CD8-positive, alpha-beta memory T cell (primary cell): ENCODE measurements around the gene MAPK13. TPM values are rescaled to one million over a fixed set of nuclear protein-coding genes. Genes with fewer than 3 reads are reported as not detected.

ENCODE experiments used
- CTCF ChIA-PET: fragments of 350-600 bp; sonication (Branson Sonifier 250); formaldehyde crosslinking; loops from one replicate; lab custom pipeline; 2021; ENCODE audit warnings: antibody characterized with exemption; lab: Charles Lee
- POLR2A ChIA-PET: fragments of 350-600 bp; sonication (Branson Sonifier 250); formaldehyde crosslinking; loops from one replicate; lab custom pipeline; 2021; ENCODE audit warnings: antibody characterized with exemption; lab: Charles Lee
- DNase-seq, 5 donors: peaks; one replicate each; pipeline versions ENCODE4 v3.0.0 to v3.0.0-alpha.2; 2020 to 2022; ENCODE audit warnings: mixed read lengths in 1 of 5
- H3K27ac ChIP-seq: one replicate; pipeline ENCODE4 v1.7.0; 2013; ENCODE audit warnings: low read depth, mild to moderate bottlenecking, low read length, moderate library complexity
- H3K27me3 ChIP-seq: 2 replicates; pipeline ENCODE4 v1.7.0; 2013; ENCODE audit warnings: low read length, mild to moderate bottlenecking; ENCODE audit not compliant: insufficient read depth, poor library complexity, severe bottlenecking
- H3K36me3 ChIP-seq: 2 replicates; pipeline ENCODE4 v1.7.0; 2013; ENCODE audit warnings: mild to moderate bottlenecking, low read length, moderate library complexity; ENCODE audit not compliant: insufficient read depth
- H3K4me1 ChIP-seq: 2 replicates; pipeline ENCODE4 v1.7.0; 2013; ENCODE audit warnings: mild to moderate bottlenecking, low read length, moderate library complexity; ENCODE audit not compliant: insufficient read depth
- H3K4me3 ChIP-seq: 2 replicates; pipeline ENCODE4 v1.7.0; 2013; ENCODE audit warnings: mild to moderate bottlenecking, low read length
- H3K9me3 ChIP-seq: 2 replicates; pipeline ENCODE4 v1.7.0; 2013; ENCODE audit warnings: mild to moderate bottlenecking, low read length
- H3K27ac Mint-ChIP-seq, 8 donors: one replicate each; pipeline ENCODE4 v1.8.0; 2020 to 2021; ENCODE audit warnings: mixed read lengths in 8 of 8, mild to moderate bottlenecking in 6 of 8, inconsistent platforms in 3 of 8, moderate library complexity in 3 of 8
- H3K27me3 Mint-ChIP-seq, 2 donors: one replicate each; pipeline ENCODE4 v1.8.0; 2020 to 2021; ENCODE audit warnings: mixed read lengths in 2 of 2, mild to moderate bottlenecking in 1 of 2, moderate library complexity in 1 of 2
- H3K36me3 Mint-ChIP-seq, 3 donors: one replicate each; pipeline ENCODE4 v1.8.0; 2020 to 2021; ENCODE audit warnings: mixed read lengths in 3 of 3, inconsistent platforms in 1 of 3, mild to moderate bottlenecking in 1 of 3
- H3K4me1 Mint-ChIP-seq, 3 donors: one replicate each; pipeline ENCODE4 v1.8.0; 2020 to 2021; ENCODE audit warnings: mixed read lengths in 3 of 3, inconsistent platforms in 1 of 3, mild to moderate bottlenecking in 1 of 3
- H3K4me3 Mint-ChIP-seq, 7 donors: one replicate each; pipeline ENCODE4 v1.8.0; 2020 to 2021; ENCODE audit warnings: mixed read lengths in 7 of 7, mild to moderate bottlenecking in 6 of 7, moderate library complexity in 4 of 7, inconsistent platforms in 2 of 7
- H3K9me3 Mint-ChIP-seq, 5 donors: one replicate each; pipeline ENCODE4 v1.8.0; 2020 to 2022; ENCODE audit warnings: mixed read lengths in 5 of 5, mild to moderate bottlenecking in 3 of 5, moderate library complexity in 2 of 5, inconsistent platforms in 1 of 5
- polyA plus RNA-seq: library from polyadenylated mRNA; unstranded; fragments of 300-500 nt; fragmentation: Illumina TruSeq; gene quantifications from one replicate; pipeline ENCODE4 v1.2.3, GENCODE V29; 2021
- total RNA-seq, 2 experiments: library from RNA; stranded (reverse); gene quantifications; one replicate each; pipeline ENCODE4 v1.2.3, GENCODE V29; 2021

MAPK13 gene
- total and polyA plus RNA-seq, 3 experiments from 2014 or later: 46.4 to 77.3 (median 75.7) TPM

DNA sequence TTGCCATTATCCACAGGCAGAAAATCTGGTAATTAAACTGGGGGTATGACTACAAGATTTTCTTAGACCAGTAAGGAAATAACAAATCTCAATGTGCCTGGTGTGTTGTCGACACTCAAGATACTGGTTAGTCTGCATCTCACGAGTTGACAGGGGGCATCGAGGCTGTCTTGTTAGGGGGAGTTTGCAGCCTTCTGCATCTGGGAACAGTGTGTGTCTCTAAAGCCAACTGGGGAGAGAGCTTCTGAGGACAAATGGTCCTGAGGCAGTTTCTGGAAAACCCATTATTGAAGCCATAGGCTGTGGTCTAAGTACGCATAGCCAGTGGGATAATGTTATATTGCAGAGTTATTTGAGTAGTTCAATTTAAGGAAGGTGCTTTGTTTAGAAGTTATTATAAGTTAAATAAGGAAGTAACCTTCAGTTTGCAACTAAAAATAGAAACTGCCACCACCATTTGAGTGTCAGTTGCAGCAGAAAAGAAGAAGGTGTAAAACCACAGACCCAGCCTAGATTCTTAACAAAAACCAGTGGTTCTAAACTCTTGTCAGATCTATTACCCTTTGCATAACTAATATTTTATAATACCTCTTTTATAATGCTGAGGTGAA lies 15.4 kb upstream of the MAPK13 start:
- peaks cover 0 to 21% (median 4%) of the 10 kb centered on the region in 3 donors for H3K36me3 Mint-ChIP-seq
- no peaks in the 10 kb centered on the region for H3K9me3 ChIP-seq
- H3K4me3 Mint-ChIP-seq: peak overlapping the region; percentile 38 to 82 (median 75)
- no peak overlapping the region for H3K27ac ChIP-seq
- peak overlapping the region; percentile 12 for H3K4me3 ChIP-seq
- DNase-seq: peak in 1 of 5 donors; percentile 47
- H3K27me3 Mint-ChIP-seq: no peaks in the 10 kb centered on the region
- no peaks in the 10 kb centered on the region for H3K27me3 ChIP-seq
- H3K27ac Mint-ChIP-seq: peak overlapping the region; percentile 59 to 95 (median 89)
- peaks cover 83% of the 10 kb centered on the region for H3K4me1 ChIP-seq
- H3K9me3 Mint-ChIP-seq: no peaks in the 10 kb centered on the region
- H3K4me1 Mint-ChIP-seq: peaks cover 72 to 86% (median 79%) of the 10 kb centered on the region in 3 donors
- no peaks in the 10 kb centered on the region for H3K36me3 ChIP-seq
- ChIA-PET CTCF (interaction anchor here (1.0 to 2.7 kb wide), 2 partner anchors 20 to 89 kb away, joined by 3 to 7 read pairs; no protein-coding TSS in a partner anchor), POLR2A (interaction anchor here (0.9 to 1.0 kb wide), 2 partner anchors 9 to 86 kb away, joined by 3 read pairs; no protein-coding TSS in a partner anchor)

DNA sequence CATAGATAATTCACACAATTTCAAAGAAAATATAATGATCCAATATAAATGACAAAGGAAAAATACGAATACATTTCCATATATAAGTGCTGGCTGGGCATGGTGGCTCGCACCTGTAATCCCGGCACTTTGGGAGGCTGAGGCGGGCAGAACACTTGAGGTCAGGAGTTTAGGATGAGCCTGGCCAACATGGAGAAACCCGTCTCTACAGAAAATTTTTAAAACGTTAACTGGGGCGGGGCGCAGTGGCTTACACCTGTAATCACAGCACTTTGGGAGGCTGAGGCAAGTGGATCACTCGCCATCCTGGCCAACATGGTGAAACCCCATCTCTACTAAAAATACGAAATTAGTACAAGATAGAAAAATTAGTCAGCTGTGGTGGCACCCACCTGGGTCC lies 14.9 kb upstream of the MAPK13 start:
- Histone ChIP-seq H3K9me3 (no peaks in the 10 kb centered on the region), H3K27me3 (no peaks in the 10 kb centered on the region), H3K27ac (no peak overlapping the region), H3K4me1 (peaks cover 83% of the 10 kb centered on the region), H3K4me3 (no peak overlapping the region), H3K36me3 (no peaks in the 10 kb centered on the region)
- H3K36me3 Mint-ChIP-seq: peaks cover 0 to 16% (median 4%) of the 10 kb centered on the region in 3 donors
- H3K27me3 Mint-ChIP-seq: no peaks in the 10 kb centered on the region
- DNase-seq: no peak
- H3K4me1 Mint-ChIP-seq: peaks cover 74 to 86% (median 80%) of the 10 kb centered on the region in 3 donors
- H3K27ac Mint-ChIP-seq: peak overlapping the region in 7 of 8 donors; percentile 59 to 92 (median 87)
- no peaks in the 10 kb centered on the region for H3K9me3 Mint-ChIP-seq
- peak overlapping the region; percentile 38 to 82 (median 75) for H3K4me3 Mint-ChIP-seq
- ChIA-PET POLR2A (interaction anchor here (1.0 kb wide), 1 partner anchor 87 kb away, joined by 3 read pairs; no protein-coding TSS in a partner anchor), CTCF (interaction anchor here (1.0 kb wide), 2 partner anchors 88 kb away, joined by 3 read pairs; partner anchors contain the start of gene MAPK14)

- Mint-ChIP-seq H3K4me1 (peaks cover 82 to 91% (median 89%) of the 10 kb centered on the region in 3 donors), H3K27me3 (no peaks in the 10 kb centered on the region), H3K27ac (peak overlapping the region in 6 of 8 donors; percentile 31 to 96 (median 67)), H3K4me3 (peak overlapping the region in 5 of 7 donors; percentile 5 to 82 (median 32)), H3K36me3 (peaks cover 0 to 11% (median 4%) of the 10 kb centered on the region in 3 donors), H3K9me3 (no peaks in the 10 kb centered on the region)
- ChIA-PET CTCF (interaction anchor here (1.0 kb wide), 1 partner anchor 88 kb away, joined by 3 read pairs; the partner anchor contains the start of gene MAPK14), POLR2A (interaction anchor here (0.8 kb wide), 1 partner anchor 15 kb away, joined by 4 read pairs; no protein-coding TSS in a partner anchor)
- Histone ChIP-seq H3K4me1 (peaks cover 89% of the 10 kb centered on the region), H3K4me3 (no peak overlapping the region), H3K27me3 (no peaks in the 10 kb centered on the region), H3K36me3 (no peaks in the 10 kb centered on the region), H3K9me3 (no peaks in the 10 kb centered on the region), H3K27ac (no peak overlapping the region)
- no peak for DNase-seq
Measured at GRCh38 chr6:36116066-36116864, 14.0 kb upstream of the MAPK13 start.

DNA sequence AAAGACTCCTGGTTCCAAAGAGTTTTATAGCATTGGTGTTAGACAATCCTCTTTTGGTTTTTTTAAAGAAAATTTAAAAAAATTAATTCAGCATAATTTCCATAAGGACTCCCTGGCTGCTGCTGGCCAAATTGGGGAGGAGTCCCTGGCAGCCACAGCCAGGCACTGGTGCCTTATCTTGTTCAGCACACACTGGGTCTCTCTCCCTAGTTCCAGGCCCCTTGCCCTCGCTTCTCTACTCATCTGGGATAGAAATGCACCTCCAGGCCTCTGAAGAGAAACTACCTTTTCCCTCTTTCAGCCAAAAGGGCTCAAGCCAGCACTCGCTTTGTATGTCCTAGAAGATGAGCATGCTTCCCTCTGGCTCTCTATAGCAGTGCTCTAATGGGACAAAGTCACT lies 13.4 kb upstream of the MAPK13 start:
- H3K27ac ChIP-seq: no peak overlapping the region
- ChIA-PET POLR2A (no interaction called here), CTCF (interaction anchor here (1.0 kb wide), 1 partner anchor 22 kb away, joined by 6 read pairs; no protein-coding TSS in a partner anchor)
- Mint-ChIP-seq H3K4me1 (peaks cover 89 to 96% (median 94%) of the 10 kb centered on the region in 3 donors), H3K36me3 (peaks cover 0 to 7% (median 4%) of the 10 kb centered on the region in 3 donors), H3K4me3 (peak overlapping the region in 4 of 7 donors; percentile 5 to 68 (median 34)), H3K9me3 (no peaks in the 10 kb centered on the region), H3K27me3 (no peaks in the 10 kb centered on the region), H3K27ac (peak overlapping the region in 6 of 8 donors; percentile 26 to 98 (median 96))
- no peaks in the 10 kb centered on the region for H3K27me3 ChIP-seq
- H3K36me3 ChIP-seq: no peaks in the 10 kb centered on the region
- no peak overlapping the region for H3K4me3 ChIP-seq
- no peaks in the 10 kb centered on the region for H3K9me3 ChIP-seq
- no peak for DNase-seq
- peaks cover 96% of the 10 kb centered on the region for H3K4me1 ChIP-seq

- ChIA-PET POLR2A (no interaction called here), CTCF (interaction anchor here (1.0 to 1.6 kb wide), 3 partner anchors 14 to 23 kb away, joined by 3 to 8 read pairs (median 6); no protein-coding TSS in a partner anchor)
- Histone ChIP-seq H3K9me3 (no peaks in the 10 kb centered on the region), H3K36me3 (no peaks in the 10 kb centered on the region), H3K4me1 (peaks cover 99% of the 10 kb centered on the region), H3K4me3 (peak overlapping the region; percentile 3), H3K27ac (peak overlapping the region; percentile 57), H3K27me3 (no peaks in the 10 kb centered on the region)
- Mint-ChIP-seq H3K9me3 (no peaks in the 10 kb centered on the region), H3K4me3 (peak overlapping the region in 6 of 7 donors; percentile 34 to 84 (median 70)), H3K27ac (peak overlapping the region; percentile 96 to 99 (median 98)), H3K36me3 (peaks cover 0 to 4% (median 3%) of the 10 kb centered on the region in 3 donors), H3K27me3 (no peaks in the 10 kb centered on the region), H3K4me1 (peaks cover 94 to 99% (median 97%) of the 10 kb centered on the region in 3 donors)
- no peak for DNase-seq
Measured at GRCh38 chr6:36117658-36118549, 12.4 kb upstream of the MAPK13 start.

GRCh38 chr6:36118550-36119107 lies 11.7 kb upstream of the MAPK13 start:
- peaks cover 99% of the 10 kb centered on the region for H3K4me1 ChIP-seq
- DNase-seq: peak; percentile 59 to 87 (median 59)
- no peaks in the 10 kb centered on the region for H3K9me3 ChIP-seq
- CTCF ChIA-PET: interaction anchor here (1.1 to 1.6 kb wide), 5 partner anchors 9 to 91 kb away, joined by 3 to 8 read pairs (median 4); partner anchors contain the start of gene MAPK14
- no peaks in the 10 kb centered on the region for H3K36me3 ChIP-seq
- POLR2A ChIA-PET: interaction anchor here (0.7 to 1.1 kb wide), 2 partner anchors 9 to 22 kb away, joined by 3 read pairs; no protein-coding TSS in a partner anchor
- peak overlapping the region; percentile 57 for H3K27ac ChIP-seq
- H3K4me1 Mint-ChIP-seq: peaks cover 95 to 99% (median 98%) of the 10 kb centered on the region in 3 donors
- peaks cover 0 to 4% (median 3%) of the 10 kb centered on the region in 3 donors for H3K36me3 Mint-ChIP-seq
- peak overlapping the region; percentile 0 for H3K4me3 ChIP-seq
- no peaks in the 10 kb centered on the region for H3K27me3 ChIP-seq
- H3K4me3 Mint-ChIP-seq: peak overlapping the region; percentile 28 to 84 (median 66)
- H3K9me3 Mint-ChIP-seq: no peaks in the 10 kb centered on the region
- H3K27me3 Mint-ChIP-seq: no peaks in the 10 kb centered on the region
- H3K27ac Mint-ChIP-seq: peak overlapping the region; percentile 96 to 99 (median 98)
